Ascending aorta (tissue), 2 donors: ENCODE results near the gene LRRC74B. TPM values are rescaled to one million over a fixed set of nuclear protein-coding genes. Genes with fewer than 3 reads are reported as not detected.

Source experiments
- DNase-seq, 2 donors: peaks; one replicate each; pipeline ENCODE4 v3.0.0-alpha.2; 2019; ENCODE audit warnings: low spot score in 2 of 2
- H3K27ac ChIP-seq, 2 donors: fragments of 200-600 bp; sonication (generic); one replicate each; pipeline ENCODE4 v1.5.1; 2016 to 2017; ENCODE audit warnings: mild to moderate bottlenecking in 1 of 2
- H3K27me3 ChIP-seq: fragments of 200-600 bp; sonication (generic); one replicate; pipeline ENCODE4 v1.5.1; 2017
- H3K36me3 ChIP-seq, 2 donors: fragments of 200-600 bp; sonication (generic); one replicate each; pipeline ENCODE4 v1.5.1; 2016
- H3K4me1 ChIP-seq, 2 donors: fragments of 200-600 bp; sonication (generic); one replicate each; pipeline ENCODE4 v1.5.1; 2016 to 2017; ENCODE audit warnings: mild to moderate bottlenecking in 1 of 2
- H3K4me3 ChIP-seq, 2 donors: fragments of 200-600 bp; sonication (generic); one replicate each; pipeline ENCODE4 v1.5.1; 2016 to 2017; ENCODE audit warnings: mild to moderate bottlenecking in 1 of 2
- H3K9me3 ChIP-seq, 2 donors: fragments of 200-600 bp; sonication (generic); one replicate each; pipeline ENCODE4 v1.5.1; 2016
- CTCF ChIP-seq, 3 experiments: fragments of 200-600 bp in 2 of 3; fragments of 450-650 bp in 1 of 3; sonication (generic) in 2 of 3; IDR thresholded peaks; one replicate each; pipeline ENCODE4 v1.5.1; 2016 to 2019; ENCODE audit warnings: antibody characterized with exemption in 3 of 3, mild to moderate bottlenecking in 1 of 3, moderate library complexity in 1 of 3
- intact Hi-C: fragments of 100-400 bp; cut with DNase I; formaldehyde crosslinking; loops from one replicate; pipeline ENCODE4 v1.15.1; 2023
- total RNA-seq: library from RNA; depleted of rRNA; stranded (reverse); fragments of >200 nt; gene quantifications from one replicate; pipeline ENCODE4 v1.1.0, GENCODE V29; 2016

LRRC74B gene
- total RNA-seq, 1 donor from 2014 or later, result 2.6 TPM

- Histone ChIP-seq H3K4me3 (no peak overlapping the region), H3K4me1 (no peaks in the 10 kb centered on the region), H3K27ac (no peak overlapping the region), H3K27me3 (no peaks in the 10 kb centered on the region), H3K36me3 (no peaks in the 10 kb centered on the region), H3K9me3 (no peaks in the 10 kb centered on the region)
- TF ChIP-seq CTCF (IDR thresholded peaks at IDR 0.05), result no peak
- DNase-seq, result no peak
- intact Hi-C loops, result loop anchor here (10.0 kb wide), 1 partner anchor 112 kb away; the partner anchor contains the start of gene AIFM3
Observed at GRCh38 chr22:21076912-21077625, 31.3 kb downstream of the LRRC74B start.

- intact Hi-C loops, result loop anchor here (10.0 kb wide), 1 partner anchor 113 kb away; the partner anchor contains the start of gene AIFM3
- H3K4me1 ChIP-seq, result no peaks in the 10 kb centered on the region
- H3K27me3 ChIP-seq, result no peaks in the 10 kb centered on the region
Observed at GRCh38 chr22:21077884-21078508, 32.2 kb downstream of the LRRC74B start.

GRCh38 chr22:21078916-21079315 lies 33.2 kb downstream of the LRRC74B start:
- H3K36me3 ChIP-seq, result no peaks in the 10 kb centered on the region
- no peak for TF ChIP-seq CTCF (IDR thresholded peaks at IDR 0.05)
- intact Hi-C loops, result loop anchor here (10.0 kb wide), 1 partner anchor 114 kb away; the partner anchor contains the start of gene AIFM3
- no peak for DNase-seq
- no peak overlapping the region for H3K27ac ChIP-seq
- H3K9me3 ChIP-seq, result no peaks in the 10 kb centered on the region
- no peak overlapping the region for H3K4me3 ChIP-seq
- no peaks in the 10 kb centered on the region for H3K27me3 ChIP-seq
- H3K4me1 ChIP-seq, result no peaks in the 10 kb centered on the region

More at GRCh38 chr22:21077884-21078508, 32.2 kb downstream of the LRRC74B start:
- Histone ChIP-seq H3K4me3 (no peak overlapping the region), H3K36me3 (no peaks in the 10 kb centered on the region), H3K27ac (no peak overlapping the region), H3K9me3 (no peaks in the 10 kb centered on the region)
- DNase-seq, result no peak
- TF ChIP-seq CTCF (IDR thresholded peaks at IDR 0.05), result no peak

GRCh38 chr22:21079493-21079892 lies 33.7 kb downstream of the LRRC74B start:
- intact Hi-C loops, result loop anchor here (10.0 kb wide), 1 partner anchor 115 kb away; the partner anchor contains the start of gene AIFM3
- no peaks in the 10 kb centered on the region for H3K4me1 ChIP-seq
- no peak for DNase-seq
- H3K4me3 ChIP-seq, result no peak overlapping the region
- H3K27ac ChIP-seq, result no peak overlapping the region
- no peaks in the 10 kb centered on the region for H3K36me3 ChIP-seq
- TF ChIP-seq CTCF (IDR thresholded peaks at IDR 0.05), result no peak
- H3K27me3 ChIP-seq, result no peaks in the 10 kb centered on the region
- no peaks in the 10 kb centered on the region for H3K9me3 ChIP-seq

- Histone ChIP-seq H3K4me3 (no peak overlapping the region), H3K36me3 (no peaks in the 10 kb centered on the region), H3K27me3 (no peaks in the 10 kb centered on the region), H3K4me1 (no peaks in the 10 kb centered on the region), H3K9me3 (no peaks in the 10 kb centered on the region), H3K27ac (no peak overlapping the region)
- intact Hi-C loops, result no loop called here
- TF ChIP-seq CTCF (IDR thresholded peaks at IDR 0.05), result no peak
- DNase-seq, result no peak
Observed at GRCh38 chr22:21080435-21081137, 34.8 kb downstream of the LRRC74B start.
